NCI-H510A treated with DMSO at 0.1 percent for 48 hours (cell line): Measurements from ENCODE around the gene CCL28.
"Not testable (repeated sequence)": the region's sequence is repeated elsewhere in the genome, so short reads cannot be mapped to it uniquely, and the experiment has no call there.

Experiments
- DNase-seq: peaks from one replicate; lab custom pipeline; 2025; lab: John Stamatoyannopoulos, UW

CCL28 gene

DNA sequence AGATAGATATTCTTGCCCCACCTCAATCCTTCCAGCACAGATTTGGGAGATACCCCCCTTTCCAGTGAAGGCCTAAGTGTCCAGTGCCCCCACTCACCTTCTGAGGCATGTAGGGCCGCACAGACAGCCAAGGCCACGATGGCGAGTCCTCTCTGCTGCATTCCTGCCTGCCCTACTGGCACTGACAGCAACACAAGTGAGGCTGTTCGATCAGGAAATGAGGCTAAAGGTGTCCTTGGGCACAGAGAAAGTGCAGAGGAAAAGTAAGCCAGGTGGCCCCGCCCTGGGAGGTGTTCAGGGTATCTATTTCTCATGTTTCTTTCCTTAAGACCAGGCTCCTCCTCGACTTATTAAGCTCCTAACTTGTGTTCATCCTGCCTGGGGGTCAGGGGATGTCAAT, at the start of gene CCL28:
Gene CCL28 (minus strand): TSS at position 236 of the 400 bp plus-strand sequence. CDS start 75 bp downstream, at position 161.
- DNase-seq: peak; percentile 38

GRCh38 chr5:43461066-43461465, 48.9 kb upstream of the CCL28 start:
- no peak for DNase-seq

GRCh38 chr5:43456556-43456955, 44.4 kb upstream of the CCL28 start:
- no peak for DNase-seq

DNA sequence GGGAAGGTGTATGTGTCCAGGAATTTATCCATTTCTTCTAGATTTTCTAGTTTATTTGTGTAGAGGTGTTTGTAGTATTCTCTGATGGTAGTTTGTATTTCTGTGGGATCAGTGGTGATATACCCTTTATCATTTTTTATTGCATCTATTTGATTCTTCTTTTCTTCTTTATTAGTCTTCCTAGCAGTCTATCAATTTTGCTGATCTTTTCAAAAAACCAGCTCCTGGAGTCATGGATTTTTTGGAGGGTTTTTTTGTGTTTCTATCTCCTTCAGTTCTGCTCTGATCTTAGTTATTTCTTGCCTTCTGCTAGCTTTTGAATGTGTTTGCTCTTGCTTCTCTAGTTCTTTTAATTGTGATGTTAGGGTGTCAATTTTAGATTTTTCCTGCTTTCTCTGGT, 29.4 kb upstream of the CCL28 start:
- DNase-seq: not testable (repeated sequence)

GRCh38 chr5:43437062-43437660, 25.0 kb upstream of the CCL28 start:
- DNase-seq: no peak

DNA sequence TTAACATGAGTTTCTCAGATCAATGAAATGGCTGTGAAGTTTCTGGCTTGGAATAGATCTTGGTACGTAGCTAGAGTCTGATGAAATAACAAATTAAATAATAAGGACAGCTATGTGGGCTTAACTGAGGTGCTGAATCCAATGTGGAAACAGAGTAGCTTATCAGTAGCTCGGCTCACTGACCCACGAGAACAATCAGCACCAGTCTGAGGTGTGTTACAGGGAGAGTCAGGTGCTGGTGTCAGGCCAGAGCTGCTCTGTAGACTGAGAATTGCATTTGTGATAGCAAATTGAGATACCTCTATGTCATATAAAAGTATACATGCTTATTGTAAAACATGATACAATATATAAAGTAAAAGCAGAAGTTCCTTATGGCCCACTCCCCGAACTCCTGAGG, 21.2 kb upstream of the CCL28 start:
- no peak for DNase-seq

DNA sequence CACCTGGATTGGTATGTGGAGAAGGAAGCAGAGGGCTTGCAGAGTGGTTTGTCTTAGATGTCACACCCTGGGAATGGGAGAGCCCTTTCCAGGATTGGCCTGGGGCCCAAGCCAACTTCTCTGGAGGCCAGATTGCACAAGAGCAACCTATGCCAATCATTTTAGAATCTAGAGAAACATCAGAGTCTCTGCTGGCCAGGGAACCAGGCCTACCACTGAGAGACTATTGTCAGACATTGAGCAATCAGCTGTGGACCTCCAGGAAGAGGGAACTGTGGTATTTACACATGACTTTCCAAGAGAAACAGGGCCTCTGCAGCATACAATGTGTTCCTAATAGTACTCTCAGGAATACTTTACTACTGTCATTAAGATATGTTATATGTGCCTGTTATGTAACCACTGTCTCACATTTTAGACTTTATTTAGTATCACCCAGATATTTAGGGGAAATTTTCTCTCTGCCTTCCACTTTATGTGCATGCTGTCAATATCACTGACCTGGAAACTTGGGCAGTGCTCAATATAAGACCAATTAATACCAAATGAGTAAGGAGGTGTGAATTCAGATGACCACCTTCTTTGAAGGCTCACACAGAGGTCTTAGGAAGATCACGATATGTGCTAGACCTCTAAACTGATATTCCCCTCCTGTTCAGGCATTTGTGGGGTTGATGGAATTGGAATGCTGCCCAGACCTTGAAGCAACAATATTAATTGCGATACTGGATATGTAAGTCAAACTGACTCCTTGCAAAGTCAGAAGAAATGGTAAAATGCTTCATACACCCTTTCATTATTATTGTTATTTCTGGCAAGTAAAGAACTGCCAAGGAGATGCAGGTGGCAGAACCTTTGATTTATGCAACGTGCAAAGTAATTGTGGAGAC, 20.5 kb upstream of the CCL28 start:
- DNase-seq: peak; percentile 18

DNA sequence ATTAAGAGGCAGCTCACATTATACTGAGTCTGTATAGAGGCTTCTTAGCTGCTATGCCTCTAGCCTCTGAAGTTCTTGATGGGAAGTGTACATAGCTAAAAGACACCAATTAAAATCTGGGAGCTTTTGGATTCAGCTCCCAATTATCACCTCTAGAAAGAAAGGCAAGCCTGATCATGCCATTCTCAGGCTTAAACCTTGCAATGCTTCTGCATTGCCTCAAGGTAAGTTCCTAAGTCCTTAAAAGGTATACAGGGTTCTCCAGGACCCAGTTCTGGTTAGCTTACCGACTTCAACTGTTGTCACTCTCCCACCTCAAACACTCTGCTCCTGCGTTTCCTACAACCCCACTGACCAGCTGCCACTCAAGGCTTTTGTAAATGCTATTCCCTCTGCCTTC, 17.5 kb upstream of the CCL28 start:
- no peak for DNase-seq

GRCh38 chr5:43429016-43429415, 16.8 kb upstream of the CCL28 start:
- no peak for DNase-seq

- DNase-seq: no peak
Observed at GRCh38 chr5:43427306-43427705, 15.1 kb upstream of the CCL28 start.

- no peak for DNase-seq
Observed at GRCh38 chr5:43425983-43426382, 13.8 kb upstream of the CCL28 start.

DNA sequence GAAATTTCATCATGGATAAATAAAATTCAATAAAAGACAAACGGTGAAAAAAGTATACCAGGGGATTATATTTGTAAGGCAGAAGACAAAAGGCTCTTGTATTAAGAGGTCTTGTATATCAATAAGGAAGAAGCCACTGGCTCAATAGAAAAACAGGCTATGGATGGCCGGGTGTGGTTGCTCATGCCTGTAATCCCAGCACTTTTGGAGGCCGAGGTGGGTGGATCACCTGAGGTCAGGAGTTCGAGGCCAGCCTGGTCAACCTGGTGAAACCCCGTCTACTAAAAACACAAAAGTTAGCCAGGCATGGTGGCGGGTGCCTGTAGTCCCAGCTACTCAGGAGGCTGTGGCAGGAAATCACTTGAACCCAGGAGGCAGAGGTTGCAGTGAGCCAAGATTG, 10.9 kb upstream of the CCL28 start:
- not testable (repeated sequence) for DNase-seq

- DNase-seq: no peak
Observed at GRCh38 chr5:43422143-43422542, 10.0 kb upstream of the CCL28 start.

DNA sequence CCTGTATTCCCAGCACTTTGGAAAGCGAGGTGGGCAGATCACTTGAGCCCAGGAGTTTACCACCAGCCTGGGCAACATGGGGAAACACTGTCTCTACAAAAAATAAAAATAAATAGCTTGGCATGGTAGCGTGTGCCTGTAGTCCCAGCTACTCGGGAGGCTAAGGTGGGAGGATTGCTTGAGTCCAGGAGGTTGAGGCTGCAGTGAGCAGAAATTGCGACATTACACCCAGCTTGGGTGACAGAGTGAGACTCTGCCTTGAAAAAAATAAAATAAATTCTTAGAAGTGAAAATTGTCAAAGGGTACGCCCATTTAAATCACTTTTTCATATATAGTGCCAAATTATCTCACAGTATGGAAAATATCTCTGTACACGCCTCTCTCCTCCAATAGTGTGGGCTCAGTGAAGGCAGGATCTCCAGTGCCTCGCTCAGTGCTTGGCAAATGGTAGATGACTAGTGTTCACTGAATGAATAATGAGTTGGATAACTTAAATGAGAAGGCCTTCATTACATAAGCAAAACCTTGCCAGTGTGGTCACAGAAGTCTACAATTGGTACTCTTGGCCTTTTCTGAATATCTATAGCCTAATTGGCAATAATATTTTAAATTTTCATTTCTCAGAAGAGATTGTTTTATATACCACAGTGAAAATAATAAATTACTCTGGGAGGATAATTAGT, 9.4 kb upstream of the CCL28 start:
- DNase-seq: no peak

DNA sequence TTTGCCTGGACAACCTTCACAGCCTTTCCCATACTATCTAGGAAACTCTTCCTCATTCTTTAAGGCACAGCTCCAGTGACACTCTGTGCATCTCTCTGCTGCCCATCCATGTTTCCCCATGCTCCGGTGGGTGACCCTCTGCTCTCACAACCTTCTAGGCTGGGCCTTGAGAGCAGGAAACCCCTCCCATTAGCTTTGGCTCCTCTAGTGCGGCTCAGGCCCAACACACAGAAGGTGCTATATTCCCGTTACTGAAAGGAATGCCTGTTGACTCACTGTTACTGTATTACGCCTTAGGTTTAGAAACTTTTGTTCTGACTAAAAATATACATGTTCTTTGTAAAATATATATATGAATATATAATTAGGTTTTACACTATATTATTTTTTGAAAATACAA, 8.1 kb upstream of the CCL28 start:
- no peak for DNase-seq

DNA sequence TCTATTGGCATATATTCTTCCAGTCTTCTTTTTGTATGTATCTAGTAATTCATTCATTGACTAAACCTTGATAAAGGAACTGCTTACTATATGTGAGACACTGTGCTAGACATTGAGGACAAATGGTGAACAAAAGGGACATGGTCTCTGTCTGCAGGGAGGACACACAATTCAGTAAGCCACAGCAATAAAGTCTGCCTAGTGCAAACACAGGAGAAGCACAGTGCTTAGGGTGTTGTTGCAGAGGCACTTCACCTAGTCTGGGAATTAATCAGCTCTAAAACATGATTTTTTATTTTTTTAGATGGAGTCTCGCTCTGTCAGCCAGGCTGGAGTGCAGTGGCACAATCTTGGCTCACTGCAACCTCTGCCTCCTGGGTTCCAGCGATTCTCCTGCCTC, 6.4 kb upstream of the CCL28 start:
- no peak for DNase-seq

DNA sequence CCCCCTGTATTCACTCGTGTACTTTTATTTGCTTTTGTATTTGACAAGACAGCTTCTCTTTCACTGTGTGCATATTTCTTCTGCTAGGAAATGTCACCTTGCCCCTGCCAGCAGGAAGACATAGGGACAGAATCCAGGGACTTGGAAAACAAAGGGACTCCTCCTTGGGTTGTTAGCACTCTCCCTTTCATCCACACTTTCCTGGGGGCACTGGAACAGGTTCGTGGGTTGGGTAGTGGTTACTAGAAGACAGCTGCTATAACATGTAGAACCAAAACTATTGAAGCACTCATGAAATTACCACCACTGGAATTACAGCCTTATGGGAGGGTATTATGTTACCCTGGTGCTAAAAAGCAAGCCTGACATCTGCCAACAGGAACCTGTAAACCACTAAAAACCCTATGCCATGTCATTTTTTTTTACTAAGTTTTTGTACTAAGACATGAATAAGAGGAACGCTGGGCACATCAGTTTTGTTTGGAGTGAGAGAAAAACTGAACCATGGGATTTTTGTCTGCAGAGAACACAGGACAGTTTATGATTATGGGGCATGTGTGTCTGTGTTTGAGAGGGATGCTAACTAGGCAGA, 4.7 kb upstream of the CCL28 start:
- peak; percentile 27 for DNase-seq

- peak; percentile 42 for DNase-seq
Observed at GRCh38 chr5:43415935-43416802, 4.0 kb upstream of the CCL28 start.

DNA sequence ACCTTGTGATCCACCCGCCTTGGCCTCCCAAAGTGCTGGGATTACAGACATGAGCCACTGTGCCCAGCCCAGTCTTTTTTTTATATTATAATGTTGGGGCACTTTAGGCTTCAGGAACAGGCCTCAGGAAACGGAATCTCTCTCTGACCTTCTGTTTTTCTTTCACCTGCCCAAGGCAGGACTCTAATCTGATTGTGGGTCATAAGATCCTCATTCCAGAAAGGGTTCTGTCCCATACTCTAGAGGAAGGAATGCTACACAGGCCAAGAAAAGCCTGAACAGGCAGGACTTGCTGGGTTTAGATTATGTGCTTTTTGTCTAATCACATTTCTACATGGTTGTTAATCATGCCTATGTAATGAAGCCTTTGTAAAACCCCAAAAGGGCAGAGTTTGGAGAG, 1.8 kb upstream of the CCL28 start:
- DNase-seq: no peak

DNA sequence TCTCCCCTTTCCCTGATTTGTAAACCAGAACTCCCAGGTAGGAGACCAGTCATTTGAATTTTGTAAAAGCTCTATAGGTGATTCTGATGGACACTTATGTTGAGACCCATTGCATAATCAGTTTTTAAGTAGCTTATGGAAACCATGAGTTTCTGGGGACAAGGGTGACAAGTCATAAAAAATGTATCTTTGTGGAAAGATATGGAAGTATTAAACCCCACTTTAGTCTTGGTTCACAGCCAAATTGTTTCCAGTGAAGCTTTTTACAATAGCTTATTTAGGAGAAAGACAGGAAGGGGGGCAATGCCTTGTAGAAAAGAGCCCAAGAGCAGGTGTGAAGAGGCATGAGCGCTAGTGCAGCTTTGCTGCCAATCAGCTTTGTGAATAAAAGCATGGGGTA, 453 bp upstream of the CCL28 start:
- peak; percentile 94 for DNase-seq

GRCh38 chr5:43411495-43411894, 696 bp downstream of the CCL28 start:
- DNase-seq: no peak

GRCh38 chr5:43410414-43410813, 1.8 kb downstream of the CCL28 start:
- peak; percentile 60 for DNase-seq
